ENCODE measurements around the gene PIR. TPM values are rescaled to one million over a fixed set of nuclear protein-coding genes. Genes with fewer than 3 reads are reported as not detected.
A peak's percentile ranks its signal among the peaks of the same experiment; 100 is the strongest.

PIR gene
- polyA plus RNA-seq, 4 donors: 3.9 to 13.4 (median 11.3) TPM

DNA sequence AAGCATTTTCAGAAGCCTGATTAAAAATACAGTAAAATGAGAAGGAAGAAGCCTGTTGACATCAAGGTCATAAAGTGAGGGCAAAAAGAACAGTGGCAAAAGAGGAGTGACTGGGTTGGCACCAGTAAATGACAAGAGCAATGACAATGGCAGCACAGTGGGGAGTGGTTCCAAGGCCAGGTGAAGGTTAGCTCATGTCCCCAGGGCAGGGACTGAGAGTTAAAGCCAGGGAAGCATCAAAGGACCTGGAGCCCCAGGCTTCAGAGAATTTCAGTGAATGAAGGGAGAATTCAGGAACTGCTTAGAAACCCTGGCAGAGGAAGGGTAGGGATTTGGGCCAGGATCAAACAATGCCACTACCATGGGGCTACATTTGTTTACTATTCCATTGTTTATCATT, 149.0 kb downstream of the PIR start:
- Histone ChIP-seq H3K4me3 (ENCODE audit: low read depth in 1 of 3, low read length in 3 of 3) (no peak overlapping the region), H3K4me1 (ENCODE audit: control insufficient read depth in 3 of 3, insufficient read depth in 2 of 3, low read depth in 1 of 3, low read length in 2 of 3) (no peaks in the 10 kb centered on the region), H3K27ac (ENCODE audit: low read depth in 1 of 3, low read length in 2 of 3) (no peak overlapping the region), H3K9me3 (ENCODE audit: control insufficient read depth in 2 of 2, insufficient read depth in 1 of 2, low read depth in 1 of 2, low read length in 1 of 2) (no peaks in the 10 kb centered on the region), H3K36me3 (ENCODE audit: control insufficient read depth in 3 of 3, insufficient read depth in 2 of 3, low read depth in 1 of 3, low read length in 3 of 3) (no peaks in the 10 kb centered on the region), H3K27me3 (ENCODE audit: control insufficient read depth in 3 of 3, insufficient read depth in 3 of 3, low read length in 3 of 3) (no peaks in the 10 kb centered on the region)
- DNase-seq (no peak), FAIRE-seq (no peak)

DNA sequence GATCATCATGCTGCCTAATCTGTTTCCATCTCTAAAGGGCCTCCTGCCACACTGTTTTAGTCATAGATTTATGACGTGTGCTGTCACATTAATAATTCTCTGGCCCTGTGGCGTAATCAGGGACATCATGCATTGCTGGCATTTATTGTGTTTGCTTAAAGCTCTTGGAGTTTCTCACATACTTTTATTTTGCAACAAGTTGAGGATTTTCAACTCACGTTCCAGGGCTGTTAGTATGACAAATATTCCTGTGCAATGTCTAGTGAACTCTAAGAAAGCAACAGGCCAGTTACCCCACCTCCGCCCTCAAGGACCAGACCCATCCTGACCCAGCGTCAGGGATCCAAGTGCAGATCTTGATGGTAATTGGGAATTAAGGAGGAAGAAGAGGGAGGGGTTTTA, 150.1 kb downstream of the PIR start:
- peak; percentile 12 to 64 for DNase-seq
- FAIRE-seq: no peak

DNA sequence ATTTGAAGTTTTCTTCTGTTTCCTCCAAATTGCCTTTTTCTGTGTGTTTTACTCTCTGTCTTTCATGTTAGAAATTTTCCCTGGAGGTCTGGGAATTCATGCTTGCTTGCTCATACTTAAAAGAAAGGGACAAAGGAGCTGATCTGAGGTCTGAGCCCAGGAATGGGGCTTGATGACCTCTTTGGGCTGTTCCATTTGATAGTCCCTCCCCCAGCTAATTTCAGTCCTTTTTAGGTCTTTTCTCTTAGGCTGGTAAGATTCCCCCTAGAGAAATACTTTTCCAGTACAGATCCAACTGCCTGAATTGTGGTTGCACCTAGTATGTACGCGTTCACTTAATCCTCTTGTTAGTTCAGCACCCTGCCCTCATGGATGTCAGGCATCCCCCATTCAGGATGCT, 152.3 kb downstream of the PIR start:
- H3K27ac ChIP-seq (ENCODE audit: low read depth in 1 of 3, low read length in 2 of 3): no peak overlapping the region
- no peak for FAIRE-seq

More for the DNA sequence above, 150.1 kb downstream of the PIR start:
- Histone ChIP-seq H3K27me3 (ENCODE audit: control insufficient read depth in 3 of 3, insufficient read depth in 3 of 3, low read length in 3 of 3) (no peaks in the 10 kb centered on the region), H3K36me3 (ENCODE audit: control insufficient read depth in 3 of 3, insufficient read depth in 2 of 3, low read depth in 1 of 3, low read length in 3 of 3) (no peaks in the 10 kb centered on the region), H3K27ac (ENCODE audit: low read depth in 1 of 3, low read length in 2 of 3) (no peak overlapping the region), H3K9me3 (ENCODE audit: control insufficient read depth in 2 of 2, insufficient read depth in 1 of 2, low read depth in 1 of 2, low read length in 1 of 2) (no peaks in the 10 kb centered on the region), H3K4me1 (ENCODE audit: control insufficient read depth in 3 of 3, insufficient read depth in 2 of 3, low read depth in 1 of 3, low read length in 2 of 3) (no peaks in the 10 kb centered on the region), H3K4me3 (ENCODE audit: low read depth in 1 of 3, low read length in 3 of 3) (no peak overlapping the region)
- WGBS, 3 donors: 30 to 60% (median 46%) methylated on average over 5 of the region's 5 CpGs

GRCh38 chrX:15336023-15336413, 157.1 kb downstream of the PIR start:
- H3K4me3 ChIP-seq (ENCODE audit: low read depth in 1 of 3, low read length in 3 of 3): peak overlapping the region in 2 of 3 donors; percentile 25 to 42
- H3K27me3 ChIP-seq (ENCODE audit: control insufficient read depth in 3 of 3, insufficient read depth in 3 of 3, low read length in 3 of 3): no peaks in the 10 kb centered on the region
- no peaks in the 10 kb centered on the region for H3K9me3 ChIP-seq (ENCODE audit: control insufficient read depth in 2 of 2, insufficient read depth in 1 of 2, low read depth in 1 of 2, low read length in 1 of 2)
- WGBS, 3 donors: 0 to 32% (median 14%) methylated on average over 10 of the region's 10 CpGs
- H3K27ac ChIP-seq (ENCODE audit: low read depth in 1 of 3, low read length in 2 of 3): peak overlapping the region in 1 of 3 donors; percentile 29
- FAIRE-seq (no peak), DNase-seq (peak in 1 of 2 donors; percentile 67)
- H3K36me3 ChIP-seq (ENCODE audit: control insufficient read depth in 3 of 3, insufficient read depth in 2 of 3, low read depth in 1 of 3, low read length in 3 of 3): peaks cover 0 to 2% (median 0%) of the 10 kb centered on the region in 3 donors
- no peaks in the 10 kb centered on the region for H3K4me1 ChIP-seq (ENCODE audit: control insufficient read depth in 3 of 3, insufficient read depth in 2 of 3, low read depth in 1 of 3, low read length in 2 of 3)

More for the DNA sequence above, 152.3 kb downstream of the PIR start:
- Histone ChIP-seq H3K36me3 (ENCODE audit: control insufficient read depth in 3 of 3, insufficient read depth in 2 of 3, low read depth in 1 of 3, low read length in 3 of 3) (no peaks in the 10 kb centered on the region), H3K9me3 (ENCODE audit: control insufficient read depth in 2 of 2, insufficient read depth in 1 of 2, low read depth in 1 of 2, low read length in 1 of 2) (no peaks in the 10 kb centered on the region), H3K27me3 (ENCODE audit: control insufficient read depth in 3 of 3, insufficient read depth in 3 of 3, low read length in 3 of 3) (no peaks in the 10 kb centered on the region), H3K4me3 (ENCODE audit: low read depth in 1 of 3, low read length in 3 of 3) (no peak overlapping the region), H3K4me1 (ENCODE audit: control insufficient read depth in 3 of 3, insufficient read depth in 2 of 3, low read depth in 1 of 3, low read length in 2 of 3) (no peaks in the 10 kb centered on the region)
- no peak for DNase-seq
- 91 to 96% (median 92%) methylated on average over 2 of the region's 2 CpGs for WGBS, 3 donors

GRCh38 chrX:15335135-15336022, 157.8 kb downstream of the PIR start, which contains the start of gene PIGA:
TSS of gene PIGA (minus strand) at chrX:15335523. CDS start at chrX:15331930, 3,593 bp downstream.
- WGBS, 3 donors: 1 to 37% (median 10%) methylated on average over 52 to 72 of the region's 72 CpGs
- FAIRE-seq (peak; percentile 76), DNase-seq (peak; percentile 96)
- H3K27ac ChIP-seq (ENCODE audit: low read depth in 1 of 3, low read length in 2 of 3): peak within 1 kb of the TSS; percentile 52 to 98 (median 92)
- H3K4me1 ChIP-seq (ENCODE audit: control insufficient read depth in 3 of 3, insufficient read depth in 2 of 3, low read depth in 1 of 3, low read length in 2 of 3): no peaks in the 10 kb centered on the region
- H3K36me3 ChIP-seq (ENCODE audit: control insufficient read depth in 3 of 3, insufficient read depth in 2 of 3, low read depth in 1 of 3, low read length in 3 of 3): peaks cover 0 to 2% (median 0%) of the 10 kb centered on the region in 3 donors
- peak within 1 kb of the TSS; percentile 60 to 96 (median 73) for H3K4me3 ChIP-seq (ENCODE audit: low read depth in 1 of 3, low read length in 3 of 3)
- H3K9me3 ChIP-seq (ENCODE audit: control insufficient read depth in 2 of 2, insufficient read depth in 1 of 2, low read depth in 1 of 2, low read length in 1 of 2): no peaks in the 10 kb centered on the region
- no peaks in the 10 kb centered on the region for H3K27me3 ChIP-seq (ENCODE audit: control insufficient read depth in 3 of 3, insufficient read depth in 3 of 3, low read length in 3 of 3)

Other genes with a start within 250 kb of the PIR start
- 1 to 10 TPM in 2 of 4 donors, under 1 TPM in 2; 0.54 to 3.4 (median 1.7) TPM for gene ASB9, start 223.2 kb downstream of the PIR start, polyA plus RNA-seq
- gene ASB11, start 177.7 kb downstream of the PIR start, polyA plus RNA-seq: under 1 TPM in 3 of 4 donors, not detected in 1; 0.01 to 0.27 (median 0.04) TPM
- 10 to 100 TPM in 1 of 4 donors, 1 to 10 TPM in 3; 4.3 to 11.1 (median 5.4) TPM for gene PIGA, start 157.8 kb downstream of the PIR start, polyA plus RNA-seq
- gene VEGFD, start 108.9 kb downstream of the PIR start, polyA plus RNA-seq: 1 to 10 TPM in 3 of 4 donors, under 1 TPM in 1; 0.13 to 1.6 (median 1.1) TPM
- 1 to 10 TPM; 1.4 to 8.6 (median 5.5) TPM for gene BMX, start 7.5 kb upstream of the PIR start, polyA plus RNA-seq
- 100 to 1,000 TPM in 2 of 4 donors, 10 to 100 TPM in 2; 42.0 to 389 (median 98.5) TPM for gene ACE2, start 107.6 kb upstream of the PIR start, polyA plus RNA-seq
- 1 to 10 TPM in 1 of 4 donors, under 1 TPM in 2, not detected in 1; 0.52 to 1.9 (median 0.81) TPM for gene CLTRN, start 171.5 kb upstream of the PIR start, polyA plus RNA-seq
- gene CA5B, start 244.9 kb upstream of the PIR start, polyA plus RNA-seq: 1 to 10 TPM in 2 of 4 donors, under 1 TPM in 2; 0.22 to 3.0 (median 1.3) TPM